Skeletal muscle satellite cell (primary cell): ENCODE measurements around the gene ZMAT2.
"Not testable (repeated sequence)": the region's sequence is repeated elsewhere in the genome, so short reads cannot be mapped to it uniquely, and the experiment has no call there.

Experiments
- H3K27me3 ChIP-seq: 2 replicates; pipeline ENCODE4 v1.7.0; 2013; ENCODE audit warnings: low read length; ENCODE audit not compliant: control insufficient read depth, insufficient read depth
- H3K36me3 ChIP-seq: 2 replicates; pipeline ENCODE4 v1.7.0; 2013; ENCODE audit warnings: mild to moderate bottlenecking, control low read depth, low read length; ENCODE audit not compliant: insufficient read depth
- H3K4me1 ChIP-seq: 2 replicates; pipeline ENCODE4 v1.7.0; 2013; ENCODE audit warnings: low read length; ENCODE audit not compliant: control insufficient read depth, insufficient read depth
- H3K4me2 ChIP-seq: 2 replicates; pipeline ENCODE4 v1.7.0; 2013; ENCODE audit warnings: mild to moderate bottlenecking, low read length
- H3K4me3 ChIP-seq: 2 replicates; pipeline ENCODE4 v1.7.0; 2013; ENCODE audit warnings: low read length
- H3K9ac ChIP-seq: 2 replicates; pipeline ENCODE4 v1.7.0; 2013; ENCODE audit warnings: mild to moderate bottlenecking, low read depth, low read length, moderate library complexity
- H3K9me3 ChIP-seq: replicated peaks from 2 replicates; pipeline ENCODE4 v1.7.0; 2013; ENCODE audit warnings: mild to moderate bottlenecking, control low read depth, low read length

Gene ZMAT2

DNA sequence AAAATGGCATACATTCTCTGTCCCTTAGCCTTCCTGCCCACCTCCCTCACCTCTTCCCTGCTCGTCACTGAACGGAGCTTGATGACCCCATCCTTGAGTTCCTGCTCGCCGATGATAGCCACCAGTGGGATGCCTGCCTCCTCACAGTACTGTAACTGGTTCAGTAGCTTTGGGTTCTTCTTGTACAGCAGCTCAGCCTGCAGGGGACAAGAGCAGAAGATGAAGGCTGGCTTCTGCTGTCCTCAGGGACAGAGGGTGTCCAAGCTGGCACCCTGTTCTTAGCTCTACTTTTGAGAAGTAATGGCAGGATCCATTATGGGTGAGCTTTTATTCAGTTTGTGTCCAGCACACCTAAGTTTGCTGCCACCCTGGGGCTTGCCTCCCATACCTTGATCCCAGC lies 25.6 kb upstream of the ZMAT2 start:
- H3K9me3 ChIP-seq = no peaks in the 10 kb centered on the region
- no peaks in the 10 kb centered on the region for H3K4me1 ChIP-seq
- H3K9ac ChIP-seq = no peak overlapping the region
- no peak overlapping the region for H3K4me2 ChIP-seq
- H3K4me3 ChIP-seq = no peak overlapping the region
- peaks cover 81% of the 10 kb centered on the region for H3K36me3 ChIP-seq
- H3K27me3 ChIP-seq = no peaks in the 10 kb centered on the region

DNA sequence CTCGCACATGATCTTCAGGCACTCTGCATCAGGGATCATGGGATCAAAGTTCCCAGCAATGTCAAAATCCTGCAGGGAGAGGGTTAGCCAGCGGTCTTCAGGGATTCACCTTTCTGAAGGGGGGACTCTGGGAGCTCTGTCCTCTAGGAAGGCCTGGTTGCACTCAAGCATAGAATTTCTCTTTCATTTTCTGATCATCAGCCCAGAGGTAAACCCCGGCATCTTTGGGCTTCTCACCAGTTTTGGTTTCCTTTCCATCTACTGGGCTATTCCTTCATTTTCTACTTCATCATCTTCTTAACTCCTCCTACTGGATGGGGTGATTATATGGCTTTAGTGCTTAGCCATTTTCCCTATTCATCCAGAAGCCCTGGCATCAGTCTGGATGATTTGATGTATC lies 22.3 kb upstream of the ZMAT2 start:
- Histone ChIP-seq H3K9me3 (no peaks in the 10 kb centered on the region), H3K9ac (no peak overlapping the region), H3K36me3 (peaks cover 83% of the 10 kb centered on the region)

DNA sequence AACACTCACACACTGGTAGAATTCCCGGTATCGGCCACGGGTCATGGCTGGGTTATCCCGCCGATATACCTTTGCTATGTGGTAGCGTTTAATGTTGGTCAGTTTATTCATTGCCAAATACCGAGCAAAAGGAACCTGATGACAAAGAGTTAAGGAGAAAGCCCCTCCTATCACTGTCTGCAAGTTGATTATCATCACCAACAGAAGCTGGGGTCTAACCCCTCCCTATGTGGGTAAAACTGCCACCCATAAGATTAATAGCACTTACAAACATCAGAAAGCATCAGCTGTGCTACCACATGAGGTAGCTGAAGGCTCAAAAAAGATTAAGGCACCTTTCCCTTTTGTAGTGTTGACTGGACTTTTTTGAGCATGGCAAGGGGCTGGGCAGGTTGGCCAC lies 21.3 kb upstream of the ZMAT2 start:
- Histone ChIP-seq H3K27me3 (no peaks in the 10 kb centered on the region), H3K4me3 (no peak overlapping the region), H3K36me3 (peaks cover 82% of the 10 kb centered on the region), H3K9me3 (no peaks in the 10 kb centered on the region), H3K4me1 (no peaks in the 10 kb centered on the region), H3K4me2 (no peak overlapping the region), H3K9ac (no peak overlapping the region)

More for the DNA sequence above, 22.3 kb upstream of the ZMAT2 start:
- no peak overlapping the region for H3K4me2 ChIP-seq
- H3K4me1 ChIP-seq = no peaks in the 10 kb centered on the region
- no peak overlapping the region for H3K4me3 ChIP-seq
- no peaks in the 10 kb centered on the region for H3K27me3 ChIP-seq

GRCh38 chr5:140690376-140690932 lies 9.8 kb upstream of the ZMAT2 start:
- Histone ChIP-seq H3K36me3 (peaks cover 42% of the 10 kb centered on the region), H3K9ac (peak overlapping the region; percentile 96), H3K4me1 (peaks cover 11% of the 10 kb centered on the region), H3K9me3 (no peaks in the 10 kb centered on the region), H3K27me3 (no peaks in the 10 kb centered on the region), H3K4me3 (peak overlapping the region; percentile 83), H3K4me2 (peak overlapping the region; percentile 81)

DNA sequence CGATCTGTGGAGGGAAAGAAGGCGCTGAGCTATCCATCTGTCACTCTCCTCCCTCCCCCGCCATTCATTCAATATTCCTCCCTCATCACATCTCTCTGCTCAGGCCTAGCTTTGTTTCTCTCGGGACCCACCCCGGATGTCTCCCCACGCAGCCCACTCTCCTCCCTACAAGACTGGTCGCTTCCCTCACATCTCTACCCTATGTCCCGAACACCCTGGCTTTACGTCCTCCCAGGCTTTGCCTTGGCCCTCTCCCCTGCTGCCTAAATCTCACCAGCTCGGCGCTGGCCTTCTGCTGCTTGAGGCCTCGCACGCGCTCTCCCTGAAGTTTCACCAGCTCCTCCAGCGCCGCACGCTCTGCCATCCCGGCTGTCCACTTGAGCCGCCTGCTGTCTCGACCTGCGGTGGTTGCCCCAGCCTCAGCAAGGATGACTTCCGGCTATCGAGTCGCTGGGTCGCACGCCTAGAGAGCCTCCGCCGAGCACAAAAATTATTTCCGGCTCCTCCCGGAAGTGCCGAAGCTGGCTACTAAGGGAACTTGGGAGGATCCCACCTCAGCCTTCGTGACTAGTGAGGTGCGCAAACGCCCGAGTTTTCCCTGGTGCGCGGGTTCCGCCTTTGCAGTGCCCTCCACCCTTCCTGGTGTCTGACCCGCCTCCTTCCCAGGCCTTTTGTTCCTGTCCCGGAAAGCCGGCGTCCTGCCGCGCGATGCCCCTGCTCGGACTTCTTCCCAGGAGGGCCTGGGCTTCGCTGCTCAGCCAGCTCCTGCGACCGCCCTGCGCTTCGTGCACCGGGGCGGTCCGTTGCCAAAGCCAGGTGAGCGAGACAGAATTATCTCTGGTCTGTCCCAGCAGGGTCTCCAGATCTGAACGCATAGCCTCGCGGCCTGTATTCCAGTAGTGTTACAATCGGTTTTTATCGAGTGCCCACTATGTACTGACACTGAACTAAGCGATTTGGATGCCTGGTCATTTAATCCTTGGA lies 9.0 kb upstream of the ZMAT2 start, which contains the start of the genes HARS1 and HARS2:
HARS1 (minus strand) TSS at position 430 of the 984 bp plus-strand sequence; CDS start at position 364, 66 bp downstream.
HARS2 (plus strand) TSS at position 515 of the 984 bp plus-strand sequence; CDS start at position 709, 194 bp downstream.
- Histone ChIP-seq H3K4me1 (peaks cover 11% of the 10 kb centered on the region), H3K9ac (peak within 1 kb of the TSS; percentile 96), H3K27me3 (no peaks in the 10 kb centered on the region), H3K9me3 (no peaks in the 10 kb centered on the region), H3K4me3 (peak within 1 kb of the TSS; percentile 83), H3K4me2 (peak within 1 kb of the TSS; percentile 97), H3K36me3 (peaks cover 49% of the 10 kb centered on the region)

GRCh38 chr5:140694276-140694675 lies 6.0 kb upstream of the ZMAT2 start:
- Histone ChIP-seq H3K36me3 (peaks cover 61% of the 10 kb centered on the region), H3K4me2 (peak overlapping the region; percentile 17), H3K4me3 (no peak overlapping the region), H3K9me3 (no peaks in the 10 kb centered on the region), H3K4me1 (peaks cover 11% of the 10 kb centered on the region), H3K27me3 (no peaks in the 10 kb centered on the region), H3K9ac (no peak overlapping the region)

- Histone ChIP-seq H3K4me2 (no peak overlapping the region), H3K27me3 (no peaks in the 10 kb centered on the region), H3K9me3 (no peaks in the 10 kb centered on the region), H3K9ac (no peak overlapping the region), H3K4me3 (no peak overlapping the region), H3K4me1 (peaks cover 13% of the 10 kb centered on the region), H3K36me3 (peaks cover 62% of the 10 kb centered on the region)
These were observed 3.3 kb upstream of the ZMAT2 start for GRCh38 chr5:140696891-140697492.

DNA sequence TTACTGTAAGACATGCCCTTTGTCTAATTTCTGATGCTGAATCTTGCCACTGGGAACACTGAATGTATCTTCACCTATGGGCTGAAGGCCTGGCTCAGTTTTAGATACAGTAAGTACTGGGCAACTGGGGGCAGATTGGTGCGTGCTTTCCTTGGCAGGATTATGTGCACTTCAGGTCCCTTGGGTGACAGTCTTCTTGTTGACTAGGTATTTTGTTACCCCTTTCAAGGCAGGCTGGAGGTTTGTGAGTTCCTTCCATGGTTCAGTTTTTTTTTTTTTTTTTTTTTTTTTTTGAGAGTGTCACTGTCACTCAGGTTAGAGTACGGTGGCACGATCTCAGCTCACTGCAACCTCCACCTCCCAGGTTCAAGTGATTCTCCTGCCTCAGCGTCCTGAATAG lies 7.6 kb downstream of the ZMAT2 start:
- peaks cover 42% of the 10 kb centered on the region for H3K36me3 ChIP-seq
- H3K9ac ChIP-seq = no peak overlapping the region
- H3K27me3 ChIP-seq = no peaks in the 10 kb centered on the region
- no peaks in the 10 kb centered on the region for H3K9me3 ChIP-seq
- H3K4me3 ChIP-seq = no peak overlapping the region
- H3K4me2 ChIP-seq = no peak overlapping the region
- peaks cover 6% of the 10 kb centered on the region for H3K4me1 ChIP-seq

DNA sequence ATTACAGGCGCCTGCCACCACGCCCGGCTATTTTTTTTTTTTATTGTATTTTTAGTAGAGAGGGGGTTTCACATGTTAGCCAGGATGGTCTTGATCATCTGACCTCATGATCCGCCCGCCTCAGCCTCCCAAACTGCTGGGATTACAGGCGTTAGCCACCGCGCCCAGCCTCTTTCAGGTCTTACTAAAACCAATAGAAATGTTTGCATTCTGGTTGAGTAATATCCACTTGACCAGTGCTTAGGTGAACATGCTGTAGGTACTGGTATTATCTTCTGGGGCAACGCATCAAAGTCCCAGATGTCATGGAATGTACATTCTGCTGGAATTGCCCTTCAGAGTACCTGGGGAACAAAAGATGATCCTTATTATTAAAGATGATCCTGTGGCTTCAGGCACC lies 8.5 kb downstream of the ZMAT2 start:
- H3K27me3 ChIP-seq, H3K9me3 ChIP-seq, H3K4me2 ChIP-seq, H3K4me3 ChIP-seq, H3K9ac ChIP-seq, H3K4me1 ChIP-seq: not testable (repeated sequence)
- peaks cover 35% of the 10 kb centered on the region for H3K36me3 ChIP-seq

DNA sequence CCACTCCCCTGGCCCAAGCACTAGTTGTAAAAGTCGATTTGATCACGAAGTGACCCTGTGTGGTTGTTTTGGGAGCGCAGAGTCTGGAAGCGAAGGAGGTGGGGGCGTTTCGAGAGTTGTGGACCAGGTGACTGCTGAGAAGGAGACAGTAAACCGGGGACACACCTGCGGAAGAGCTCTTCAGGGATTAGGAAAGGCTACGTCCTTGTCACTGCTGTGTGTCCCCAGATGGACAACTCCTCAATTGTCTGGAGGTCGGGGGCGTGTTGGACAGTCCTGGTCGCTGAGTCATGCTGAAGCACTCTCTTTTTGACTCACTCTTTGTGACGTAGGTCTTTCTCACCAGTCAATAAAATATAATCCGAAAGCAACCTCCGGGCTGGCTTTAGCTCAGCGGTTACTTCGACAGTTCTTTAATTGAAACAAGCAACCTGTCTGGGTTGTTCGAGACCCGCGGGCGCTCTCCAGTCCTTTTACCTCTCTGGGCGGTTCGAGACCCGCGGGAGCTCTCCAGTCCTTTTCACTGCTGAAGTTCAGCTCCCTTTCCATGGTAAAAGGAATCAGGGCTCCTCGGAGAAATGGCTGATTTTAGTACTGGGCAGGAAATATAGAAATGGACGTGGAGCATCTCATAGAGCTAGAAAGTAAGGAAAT lies 10.8 kb downstream of the ZMAT2 start:
- H3K9me3 ChIP-seq = no peaks in the 10 kb centered on the region
- H3K4me1 ChIP-seq = peaks cover 6% of the 10 kb centered on the region
- H3K9ac ChIP-seq = peak overlapping the region; percentile 68
- peaks cover 14% of the 10 kb centered on the region for H3K36me3 ChIP-seq
- H3K27me3 ChIP-seq = no peaks in the 10 kb centered on the region
- peak overlapping the region; percentile 77 for H3K4me3 ChIP-seq
- peak overlapping the region; percentile 88 for H3K4me2 ChIP-seq

- peaks cover 6% of the 10 kb centered on the region for H3K4me1 ChIP-seq
- H3K9me3 ChIP-seq = no peaks in the 10 kb centered on the region
- H3K4me2 ChIP-seq = peak overlapping the region; percentile 7
- no peaks in the 10 kb centered on the region for H3K27me3 ChIP-seq
- peaks cover 8% of the 10 kb centered on the region for H3K36me3 ChIP-seq
- H3K9ac ChIP-seq = no peak overlapping the region
- no peak overlapping the region for H3K4me3 ChIP-seq
These were observed 11.5 kb downstream of the ZMAT2 start for GRCh38 chr5:140711794-140712193.
